Lower leg skin (tissue), 4 donors: ENCODE measurements around the gene HARS1. TPM values are rescaled to one million over a fixed set of nuclear protein-coding genes. Genes with fewer than 3 reads are reported as not detected.

Experiments
- DNase-seq, 2 donors: peaks; one replicate each; pipeline ENCODE4 v3.0.0-alpha.2; 2019; ENCODE audit warnings: low spot score in 2 of 2
- H3K4me3 ChIP-seq: fragments of 200-600 bp; sonication (generic); 2 replicates; pipeline ENCODE4 v1.5.1; 2017; ENCODE audit warnings: mild to moderate bottlenecking, low read depth; ENCODE audit not compliant: poor library complexity, severe bottlenecking
- POLR2A ChIP-seq, 2 donors: fragments of 450-650 bp; IDR thresholded peaks; one replicate each; pipeline ENCODE4 v1.6.1; 2016 to 2017; ENCODE audit warnings: antibody characterized with exemption in 2 of 2, mild to moderate bottlenecking in 1 of 2, moderate library complexity in 1 of 2
- WGBS, 2 donors: methylation state at CpG; one replicate each; pipeline ENCODE4 v1.1.5; 2018; 5-methylcytosine and 5-hydroxymethylcytosine counted together
- intact Hi-C: fragments of 100-400 bp; cut with DNase I; formaldehyde crosslinking; loops from one replicate; pipeline ENCODE4 v1.15.0; 2023; ENCODE audit warnings: low total_unique reads
- total RNA-seq, 4 donors: library from RNA; depleted of rRNA; stranded (reverse); fragments of >200 nt; gene quantifications; one replicate each; pipeline ENCODE4 v1.1.0, GENCODE V29; 2016
- TF ChIP-seq, protein P1 (sequence below), 3 donors: fragments of 450-650 bp; IDR thresholded peaks; one replicate each; pipeline ENCODE4 v1.5.1; 2016; ENCODE audit warnings: antibody characterized with exemption in 3 of 3, mild to moderate bottlenecking in 3 of 3, moderate library complexity in 2 of 3

Gene HARS1
- total RNA-seq, 4 donors from 2014 or later, result 71.9 to 90.6 (median 80.8) TPM

GRCh38 chr5:140677947-140678346 is 13.2 kb downstream of the HARS1 start:
- DNase-seq, result no peak
- 96 to 100% methylated on average over 3 of the region's 3 CpGs for WGBS, 2 donors
- TF ChIP-seq, protein P1, sequence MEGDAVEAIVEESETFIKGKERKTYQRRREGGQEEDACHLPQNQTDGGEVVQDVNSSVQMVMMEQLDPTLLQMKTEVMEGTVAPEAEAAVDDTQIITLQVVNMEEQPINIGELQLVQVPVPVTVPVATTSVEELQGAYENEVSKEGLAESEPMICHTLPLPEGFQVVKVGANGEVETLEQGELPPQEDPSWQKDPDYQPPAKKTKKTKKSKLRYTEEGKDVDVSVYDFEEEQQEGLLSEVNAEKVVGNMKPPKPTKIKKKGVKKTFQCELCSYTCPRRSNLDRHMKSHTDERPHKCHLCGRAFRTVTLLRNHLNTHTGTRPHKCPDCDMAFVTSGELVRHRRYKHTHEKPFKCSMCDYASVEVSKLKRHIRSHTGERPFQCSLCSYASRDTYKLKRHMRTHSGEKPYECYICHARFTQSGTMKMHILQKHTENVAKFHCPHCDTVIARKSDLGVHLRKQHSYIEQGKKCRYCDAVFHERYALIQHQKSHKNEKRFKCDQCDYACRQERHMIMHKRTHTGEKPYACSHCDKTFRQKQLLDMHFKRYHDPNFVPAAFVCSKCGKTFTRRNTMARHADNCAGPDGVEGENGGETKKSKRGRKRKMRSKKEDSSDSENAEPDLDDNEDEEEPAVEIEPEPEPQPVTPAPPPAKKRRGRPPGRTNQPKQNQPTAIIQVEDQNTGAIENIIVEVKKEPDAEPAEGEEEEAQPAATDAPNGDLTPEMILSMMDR (IDR thresholded peaks at IDR 0.05), result no peak
- TF ChIP-seq POLR2A (IDR thresholded peaks at IDR 0.05), result no peak
- no peak overlapping the region for H3K4me3 ChIP-seq
- intact Hi-C loops, result no loop called here

GRCh38 chr5:140674629-140675028 is 16.5 kb downstream of the HARS1 start:
- TF ChIP-seq, protein P1 (IDR thresholded peaks at IDR 0.05), result no peak
- no peak for TF ChIP-seq POLR2A (IDR thresholded peaks at IDR 0.05)
- no peak for DNase-seq
- 90 to 97% methylated on average over 4 of the region's 4 CpGs for WGBS, 2 donors
- no peak overlapping the region for H3K4me3 ChIP-seq
- intact Hi-C loops, result no loop called here

- TF ChIP-seq POLR2A (IDR thresholded peaks at IDR 0.05), result no peak
- TF ChIP-seq, protein P1 (IDR thresholded peaks at IDR 0.05), result no peak
- intact Hi-C loops, result no loop called here
- 78 to 87% methylated on average over 2 of the region's 2 CpGs for WGBS, 2 donors
- DNase-seq, result no peak
- no peak overlapping the region for H3K4me3 ChIP-seq
Measured at GRCh38 chr5:140674211-140674610, 17.0 kb downstream of the HARS1 start.

- 90 to 91% methylated on average over 44 to 45 of the region's 45 CpGs for WGBS, 2 donors
- no peak within 1 kb of the TSS for H3K4me3 ChIP-seq
- intact Hi-C loops, result no loop called here
- TF ChIP-seq, protein P1 (IDR thresholded peaks at IDR 0.05), result no peak
- TF ChIP-seq POLR2A (IDR thresholded peaks at IDR 0.05), result no peak
- no peak for DNase-seq
Measured at GRCh38 chr5:140673187-140673976, 17.8 kb downstream of the HARS1 start, which contains the start of gene DND1. Gene DND1 (minus strand): TSS chr5:140673576. CDS start chr5:140673542, 34 bp downstream.

GRCh38 chr5:140672455-140673186 is 18.5 kb downstream of the HARS1 start:
- WGBS, 2 donors, result 62 to 80% methylated on average over 23 to 53 of the region's 70 CpGs
- intact Hi-C loops, result no loop called here
- no peak overlapping the region for H3K4me3 ChIP-seq
- no peak for DNase-seq
- TF ChIP-seq POLR2A (IDR thresholded peaks at IDR 0.05), result no peak
- TF ChIP-seq, protein P1 (IDR thresholded peaks at IDR 0.05), result no peak
